ENCODE results near the gene FREY1.

The FREY1 gene

DNA sequence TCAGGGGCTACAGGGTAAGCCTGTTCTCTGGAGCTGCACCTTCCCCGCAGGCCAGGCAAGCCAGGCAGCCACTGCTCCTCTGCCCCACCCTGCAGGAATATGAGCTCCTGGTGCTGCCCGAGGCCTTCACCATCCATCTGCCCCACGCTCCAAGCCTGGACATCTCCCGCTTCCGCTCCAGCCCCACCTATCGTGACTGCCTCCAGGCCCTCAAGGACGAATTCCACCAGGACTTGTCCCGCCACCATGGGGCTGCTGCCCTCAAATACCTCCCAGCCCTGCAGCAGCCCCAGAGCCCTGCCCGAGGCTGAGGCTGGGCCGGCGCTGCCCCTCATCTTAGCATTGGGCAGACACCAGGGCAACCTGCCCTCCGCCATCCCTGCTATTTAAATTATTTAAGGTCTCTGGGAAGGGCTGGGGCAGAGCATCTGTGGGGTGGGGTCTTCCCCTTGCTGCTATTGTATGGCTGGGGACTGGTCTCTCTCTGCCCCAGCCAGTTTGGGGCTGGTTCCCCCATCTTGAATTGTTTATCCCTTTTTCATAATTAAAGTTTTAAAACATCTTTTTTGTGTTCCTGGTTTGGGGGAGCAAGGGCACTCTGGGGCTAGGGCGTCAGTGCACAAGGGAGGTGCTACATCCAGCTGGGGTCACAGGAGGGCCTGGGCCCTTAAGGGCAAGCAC is 21.6 kb upstream of the FREY1 start:
- DNase-seq (ENCODE audit: low read depth): no peak

DNA sequence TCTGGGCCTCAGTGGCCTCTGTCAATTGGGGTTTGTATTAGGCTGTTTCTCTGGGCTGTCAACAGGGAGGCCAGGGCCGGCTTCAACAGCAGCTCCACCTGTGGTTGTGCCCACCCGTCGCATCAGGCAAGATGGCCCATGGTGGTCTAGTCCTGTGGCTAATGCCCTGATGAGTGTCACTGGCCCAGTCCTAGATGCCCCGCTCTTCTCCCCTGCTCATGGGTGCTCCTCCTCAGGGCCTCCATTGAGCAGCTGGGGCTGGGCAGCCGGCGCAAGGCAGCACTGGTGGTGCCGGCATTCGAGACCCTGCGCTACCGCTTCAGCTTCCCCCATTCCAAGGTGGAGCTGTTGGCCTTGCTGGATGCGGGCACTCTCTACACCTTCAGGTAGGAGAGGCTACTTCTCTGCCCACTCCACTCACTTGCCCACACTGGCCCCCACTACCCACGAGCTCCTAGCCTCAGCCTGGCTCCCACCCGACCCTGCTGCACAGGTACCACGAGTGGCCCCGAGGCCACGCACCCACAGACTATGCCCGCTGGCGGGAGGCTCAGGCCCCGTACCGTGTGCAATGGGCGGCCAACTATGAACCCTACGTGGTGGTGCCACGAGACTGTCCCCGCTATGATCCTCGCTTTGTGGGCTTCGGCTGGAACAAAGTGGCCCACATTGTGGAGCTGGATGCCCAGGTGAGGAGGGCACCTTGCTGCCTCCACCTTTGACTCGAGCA is 20.8 kb upstream of the FREY1 start:
- DNase-seq (ENCODE audit: low read depth): no peak

DNA sequence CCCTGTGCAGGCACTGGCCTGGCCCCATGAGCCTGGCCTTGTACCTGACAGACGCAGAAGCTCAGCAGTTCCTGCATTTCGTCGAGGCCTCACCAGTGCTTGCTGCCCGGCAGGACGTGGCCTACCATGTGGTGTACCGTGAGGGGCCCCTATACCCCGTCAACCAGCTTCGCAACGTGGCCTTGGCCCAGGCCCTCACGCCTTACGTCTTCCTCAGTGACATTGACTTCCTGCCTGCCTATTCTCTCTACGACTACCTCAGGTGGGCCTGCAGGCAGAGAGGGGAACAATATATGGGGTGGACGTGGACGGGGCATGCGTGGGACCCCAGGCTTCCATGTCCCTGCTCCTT is 20.2 kb upstream of the FREY1 start:
- no peak for DNase-seq (ENCODE audit: low read depth)

DNA sequence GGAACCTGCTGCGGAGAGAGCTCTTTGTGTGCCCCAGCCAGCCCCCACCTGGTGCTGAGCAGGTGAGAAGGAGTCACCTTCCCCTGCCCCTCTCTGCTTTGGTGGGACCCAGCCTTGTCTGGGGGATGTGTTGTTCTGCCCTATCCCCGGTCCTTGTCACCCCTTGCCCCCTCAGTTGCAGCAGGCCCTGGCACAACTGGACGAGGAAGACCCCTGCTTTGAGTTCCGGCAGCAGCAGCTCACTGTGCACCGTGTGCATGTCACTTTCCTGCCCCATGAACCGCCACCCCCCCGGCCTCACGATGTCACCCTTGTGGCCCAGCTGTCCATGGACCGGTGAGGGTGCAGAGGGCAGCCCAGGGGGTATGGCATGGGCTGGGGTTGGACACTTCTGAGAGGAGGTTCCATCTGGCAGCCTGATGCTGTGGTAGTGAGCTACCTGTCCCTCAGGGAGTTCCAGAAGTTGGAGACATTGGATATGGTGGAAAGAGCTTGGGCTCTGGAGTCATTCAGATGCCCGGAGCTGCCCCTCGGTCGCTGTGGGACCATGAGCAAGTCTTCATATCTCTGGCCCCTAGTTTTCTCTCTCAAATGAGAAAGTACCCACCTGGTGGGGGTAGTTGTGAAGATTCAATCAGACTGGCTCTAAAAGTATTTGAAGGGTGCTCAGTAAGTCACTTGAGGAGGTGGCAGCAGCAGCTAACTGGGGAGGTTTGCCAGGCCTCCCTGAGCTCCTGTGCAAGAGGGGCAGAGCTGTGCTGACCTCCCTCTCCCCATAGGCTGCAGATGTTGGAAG is 19.7 kb upstream of the FREY1 start:
- no peak for DNase-seq (ENCODE audit: low read depth)

DNA sequence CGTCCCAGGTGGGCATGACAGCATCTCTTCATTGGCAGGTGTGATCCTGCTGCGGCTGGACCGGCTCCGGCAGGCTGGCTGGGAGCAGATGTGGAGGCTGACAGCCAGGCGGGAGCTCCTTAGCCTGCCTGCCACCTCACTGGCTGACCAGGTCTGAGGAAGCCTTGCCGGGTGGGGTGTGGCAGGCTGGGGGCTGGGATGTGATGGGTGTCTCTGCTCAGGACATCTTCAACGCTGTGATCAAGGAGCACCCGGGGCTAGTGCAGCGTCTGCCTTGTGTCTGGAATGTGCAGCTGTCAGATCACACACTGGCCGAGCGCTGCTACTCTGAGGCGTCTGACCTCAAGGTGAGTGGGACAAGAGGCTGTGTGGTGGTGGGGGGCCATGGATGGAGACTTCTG is 18.9 kb upstream of the FREY1 start:
- no peak for DNase-seq (ENCODE audit: low read depth)

DNA sequence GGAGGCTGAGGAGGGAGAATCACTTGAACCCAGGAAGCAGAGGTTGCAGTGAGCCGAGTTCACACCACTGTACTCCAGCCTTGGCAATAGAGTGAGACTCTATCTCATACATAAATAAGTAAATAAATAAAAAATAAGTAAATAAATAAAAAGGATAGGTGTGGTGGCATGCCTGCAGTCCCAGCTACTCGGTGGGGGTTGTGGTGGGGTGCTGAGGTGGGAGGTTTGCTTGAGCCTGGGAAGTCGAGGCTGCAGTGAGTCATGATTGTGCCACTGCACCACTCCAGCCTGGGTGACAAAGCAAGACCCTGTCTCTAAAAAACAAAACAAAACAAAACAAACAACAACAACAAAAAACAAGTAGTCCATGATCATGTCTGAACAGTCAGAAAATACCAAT is 18.5 kb upstream of the FREY1 start:
- no peak for DNase-seq (ENCODE audit: low read depth)

DNA sequence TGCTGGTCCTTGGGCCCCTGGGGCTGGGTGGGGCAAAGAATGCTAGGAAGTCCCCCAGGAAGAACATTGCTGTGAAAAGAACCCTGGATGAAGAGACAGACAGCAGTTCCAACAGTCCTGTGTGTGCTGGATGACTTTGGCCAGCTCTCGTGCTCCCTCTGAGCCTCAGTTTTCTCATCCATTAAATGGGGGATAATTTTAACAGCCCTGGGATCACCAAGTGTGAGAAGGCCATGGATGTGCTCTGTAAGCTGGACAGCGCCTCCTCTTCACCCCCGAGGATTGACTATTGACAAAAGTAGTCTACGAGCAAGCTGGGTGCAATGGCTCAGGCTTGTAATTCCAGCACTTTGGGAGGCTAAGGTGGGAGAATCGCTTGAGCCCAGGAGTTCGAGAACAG is 17.9 kb upstream of the FREY1 start:
- no peak for DNase-seq (ENCODE audit: low read depth)

DNA sequence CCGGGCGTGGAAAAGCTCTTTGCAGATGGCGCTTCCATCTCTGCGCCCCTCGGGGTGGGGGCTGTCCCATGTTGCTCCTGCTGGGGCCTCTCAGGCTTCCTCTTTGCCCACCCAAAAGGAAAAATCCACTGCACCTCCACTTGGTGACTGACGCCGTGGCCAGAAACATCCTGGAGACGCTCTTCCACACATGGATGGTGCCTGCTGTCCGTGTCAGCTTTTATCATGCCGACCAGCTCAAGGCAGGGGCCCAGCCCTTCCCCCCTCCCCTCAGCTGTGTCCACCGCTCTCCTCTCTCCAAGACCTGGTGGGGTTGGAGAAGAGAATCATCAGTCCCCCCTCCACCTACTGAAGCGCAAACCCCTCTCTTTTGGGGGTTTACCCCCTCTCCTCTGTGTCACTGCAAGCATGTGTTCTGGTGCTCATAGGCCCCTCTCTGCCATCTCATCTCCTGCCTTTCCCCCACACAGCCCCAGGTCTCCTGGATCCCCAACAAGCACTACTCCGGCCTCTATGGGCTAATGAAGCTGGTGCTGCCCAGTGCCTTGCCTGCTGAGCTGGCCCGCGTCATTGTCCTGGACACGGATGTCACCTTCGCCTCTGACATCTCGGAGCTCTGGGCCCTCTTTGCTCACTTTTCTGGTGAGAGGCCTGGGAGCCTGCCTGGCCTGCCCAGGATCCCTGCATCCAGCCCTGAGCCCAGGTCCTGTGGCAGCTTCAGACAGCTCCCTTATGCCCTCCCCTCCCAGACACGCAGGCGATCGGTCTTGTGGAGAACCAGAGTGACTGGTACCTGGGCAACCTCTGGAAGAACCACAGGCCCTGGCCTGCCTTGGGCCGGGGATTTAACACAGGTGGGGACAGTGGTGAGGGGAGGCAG is 17.2 kb upstream of the FREY1 start:
- DNase-seq (ENCODE audit: low read depth): no peak

DNA sequence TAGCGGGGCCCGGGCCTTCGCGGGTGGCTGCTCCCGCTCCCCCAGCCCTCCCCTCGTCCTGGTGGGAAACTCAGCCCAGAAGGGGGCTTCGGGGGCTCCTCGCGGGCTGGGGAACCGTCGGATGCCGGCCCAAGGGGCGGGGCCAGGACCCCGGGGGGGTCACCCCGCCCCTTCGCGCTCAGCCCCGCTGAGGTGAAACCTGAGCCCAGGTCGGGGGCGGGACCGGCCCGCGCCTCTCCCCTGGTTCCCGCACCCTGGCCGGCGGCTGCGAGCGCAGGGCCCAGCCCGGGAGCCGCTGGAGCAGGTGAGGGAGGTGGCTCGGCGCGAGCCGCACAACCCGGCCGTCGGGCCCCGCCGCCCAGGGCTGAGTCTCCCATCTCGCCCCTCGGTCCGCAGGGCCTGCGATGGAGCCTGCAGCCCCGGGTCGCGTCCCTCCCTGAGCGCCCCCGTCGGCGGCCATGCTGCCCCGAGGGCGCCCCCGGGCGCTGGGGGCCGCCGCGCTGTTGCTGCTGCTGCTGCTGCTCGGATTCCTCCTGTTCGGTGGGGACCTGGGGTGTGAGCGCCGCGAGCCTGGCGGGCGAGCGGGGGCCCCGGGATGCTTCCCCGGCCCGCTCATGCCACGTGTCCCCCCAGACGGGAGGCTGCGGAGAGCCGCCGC is 15.5 kb upstream of the FREY1 start, which contains the start of gene LARGE2:
LARGE2 (plus strand) TSS at position 232 of the 658 bp plus-strand sequence; CDS start at position 459, 227 bp downstream.
- DNase-seq (ENCODE audit: low read depth): no peak

DNA sequence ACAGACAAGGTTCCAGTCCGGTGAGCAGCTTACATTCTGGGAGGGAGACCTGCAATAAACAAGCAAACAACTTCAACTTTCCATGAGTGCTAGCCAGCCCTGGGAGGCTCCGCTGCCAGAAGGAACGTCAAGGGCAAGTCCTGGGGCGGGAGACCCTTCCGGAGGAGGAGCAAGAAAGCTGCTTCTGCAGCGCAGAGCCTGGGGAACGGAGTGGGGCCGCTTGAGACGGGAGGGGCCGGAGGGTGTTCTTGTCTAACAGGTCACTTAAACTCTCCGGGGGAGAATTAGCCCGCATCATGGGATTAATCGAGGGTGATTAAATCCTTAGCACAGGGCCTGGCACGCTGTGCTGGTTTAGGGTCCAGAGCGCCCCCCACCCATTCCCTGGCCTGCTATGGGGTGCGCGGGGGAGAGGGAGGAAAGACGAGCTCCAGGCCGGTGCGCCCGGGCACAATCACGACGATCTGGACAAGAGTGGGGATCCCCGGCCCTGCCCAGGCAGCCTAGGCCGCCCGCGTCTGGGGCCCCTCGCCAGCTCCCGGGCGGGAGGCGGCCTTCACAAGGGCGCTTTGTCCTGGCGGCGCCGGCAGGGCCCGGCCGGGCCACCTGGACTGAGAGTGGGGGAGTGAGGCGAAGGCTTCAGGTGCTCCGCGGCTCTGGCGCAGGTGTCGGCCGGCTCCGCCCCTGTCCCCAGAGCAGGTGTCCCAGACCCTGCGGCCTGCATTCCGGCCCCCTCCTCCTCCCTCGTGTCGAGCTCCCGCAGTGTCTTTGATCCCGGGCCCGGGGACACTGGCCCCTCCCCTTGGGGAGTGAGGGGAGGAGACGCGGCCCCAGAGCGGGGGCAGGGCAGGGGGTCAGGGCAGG is 14.7 kb upstream of the FREY1 start:
- DNase-seq (ENCODE audit: low read depth): no peak

DNA sequence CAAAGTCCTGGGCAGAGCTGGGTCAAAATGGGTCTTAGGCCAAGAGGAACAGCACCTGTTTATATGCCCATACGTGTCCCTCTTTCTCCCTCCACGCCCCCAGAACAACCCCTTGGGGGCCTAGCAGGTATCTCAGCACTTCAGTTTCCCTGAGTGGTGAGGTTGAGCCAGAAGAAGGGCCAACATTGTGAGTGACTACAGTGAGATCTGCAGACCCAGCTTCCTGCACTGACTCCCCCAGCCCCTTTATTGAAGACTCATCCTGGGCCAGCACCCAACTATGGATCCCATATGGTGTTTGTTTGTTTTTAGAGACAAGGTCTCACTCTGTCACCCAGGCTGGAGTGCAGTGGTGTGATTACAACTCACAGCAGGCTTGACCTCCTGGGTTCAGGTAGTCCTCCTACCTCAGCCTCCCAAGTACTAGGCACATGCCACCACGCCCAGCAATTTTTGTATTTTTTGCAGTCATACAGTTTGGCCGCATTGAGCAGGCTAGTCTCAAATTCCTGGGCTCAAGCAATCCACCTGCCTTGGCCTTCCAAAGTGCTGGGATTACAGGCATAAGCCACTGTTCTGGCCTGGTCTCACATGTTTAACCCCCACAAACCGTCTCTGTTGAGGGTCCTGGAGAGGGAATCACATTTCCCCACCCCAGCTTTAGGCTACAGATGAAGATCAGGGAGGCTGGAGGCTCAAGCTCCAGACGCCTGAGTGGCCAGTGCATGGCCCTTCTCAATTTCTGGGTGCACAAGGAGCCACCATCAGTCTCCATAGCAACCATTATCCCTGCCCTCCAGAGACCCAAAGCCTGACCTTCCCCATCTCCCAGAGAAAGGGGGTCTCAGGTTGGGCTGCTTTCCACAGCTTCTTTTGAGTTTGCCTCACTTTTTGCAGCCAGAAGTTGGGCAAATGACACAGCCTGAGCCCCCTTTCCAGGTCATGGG is 13.7 kb upstream of the FREY1 start:
- DNase-seq (ENCODE audit: low read depth): no peak

DNA sequence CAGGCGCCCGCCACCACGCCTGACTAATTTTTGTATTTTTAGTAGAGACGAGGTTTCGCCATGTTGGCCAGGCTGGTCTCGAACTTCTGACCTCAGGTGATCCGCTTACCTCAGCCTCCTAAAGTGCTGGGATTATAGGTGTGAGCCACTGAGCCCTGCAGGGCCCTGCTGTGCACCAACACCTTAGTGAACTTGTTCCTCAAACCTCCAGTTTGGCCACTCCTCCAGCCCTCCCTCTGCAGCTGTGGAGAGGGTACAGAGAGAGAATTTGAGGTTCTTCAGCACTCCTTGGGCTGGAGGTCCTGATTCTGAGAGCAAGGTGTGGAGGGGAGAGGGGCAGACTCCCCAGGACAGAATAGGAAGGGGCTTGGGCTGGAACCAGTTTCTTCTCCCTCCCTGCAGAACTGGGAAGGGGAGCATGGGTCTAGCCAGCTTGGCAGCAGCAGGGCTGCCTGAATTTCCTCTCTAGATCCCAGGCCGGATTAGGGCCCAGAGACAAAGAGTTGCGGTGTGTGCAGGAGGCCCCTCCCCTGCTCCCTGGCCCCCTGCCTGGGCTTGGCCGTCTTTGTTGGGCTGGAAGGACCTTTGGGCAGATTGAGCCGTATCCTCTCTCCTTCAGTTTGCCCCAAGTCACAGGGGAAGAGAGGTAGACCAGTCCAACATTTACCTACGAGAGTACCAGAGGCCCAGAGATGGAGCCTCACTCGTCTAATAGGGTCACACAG is 12.9 kb upstream of the FREY1 start:
- DNase-seq (ENCODE audit: low read depth): no peak

DNA sequence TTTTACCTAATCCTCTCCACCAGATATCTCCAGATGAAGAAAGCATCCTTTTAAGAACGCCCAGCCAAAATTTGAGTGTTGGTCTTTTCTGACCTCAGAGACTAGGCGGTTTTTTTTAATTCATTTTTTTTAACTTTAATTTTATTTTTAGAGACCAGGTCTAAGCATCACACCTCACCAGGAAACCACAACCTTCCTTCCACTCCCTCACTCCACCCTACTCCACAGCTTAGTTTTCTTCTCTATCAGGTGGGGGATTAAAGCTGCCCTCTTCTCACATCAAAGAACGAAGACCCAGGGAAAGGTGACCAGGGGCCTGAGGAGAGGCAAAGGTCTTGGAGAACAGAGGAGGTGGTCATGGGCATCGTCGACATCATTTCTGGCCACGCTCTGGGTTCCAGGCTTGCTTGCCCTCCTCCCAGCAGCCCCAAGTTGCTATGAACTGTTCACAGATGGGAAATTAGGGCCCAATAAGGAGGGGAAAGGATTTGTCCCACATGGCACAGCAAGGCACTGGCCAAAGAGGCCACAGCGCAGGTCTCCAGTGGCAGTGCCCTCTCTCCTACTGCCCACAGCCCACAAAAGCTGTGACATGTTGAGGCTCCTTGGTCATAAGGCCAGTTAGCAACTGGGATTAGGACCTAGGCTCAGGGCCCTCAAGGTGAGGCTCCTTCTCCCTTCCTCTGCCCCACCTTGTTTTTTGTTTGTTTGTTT is 12.0 kb upstream of the FREY1 start:
- no peak for DNase-seq (ENCODE audit: low read depth)

DNA sequence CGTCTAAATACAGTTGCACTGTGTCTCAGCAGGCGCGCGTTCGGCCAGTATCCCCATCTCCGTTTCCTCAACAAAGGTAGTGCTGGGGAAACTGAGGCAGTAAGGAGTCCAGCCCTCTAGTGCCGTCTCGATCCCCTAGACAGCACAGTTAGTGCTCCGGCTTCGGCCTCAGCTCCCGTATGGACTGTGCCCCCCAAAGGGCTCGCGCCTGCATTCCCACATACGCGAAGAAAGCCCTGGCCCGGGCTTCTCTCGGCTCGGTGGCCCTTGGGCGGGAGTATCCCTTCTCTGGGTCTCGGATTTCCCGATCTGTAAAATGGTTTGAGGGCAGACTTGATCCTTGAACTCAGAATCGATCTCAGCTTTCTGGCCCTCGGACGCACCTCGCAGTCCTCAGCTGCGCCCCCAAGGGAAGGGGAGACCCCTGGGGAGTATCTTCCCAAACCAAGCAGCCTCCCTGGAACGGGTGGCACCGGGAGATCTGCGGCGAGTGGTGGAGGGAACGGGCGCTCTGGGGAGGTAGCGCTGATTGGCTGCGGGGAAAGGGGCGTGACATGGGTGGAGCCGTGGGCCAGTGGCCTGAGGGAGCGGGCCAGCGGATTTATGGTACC is 11.4 kb upstream of the FREY1 start:
- peak; percentile 37 for DNase-seq (ENCODE audit: low read depth)

DNA sequence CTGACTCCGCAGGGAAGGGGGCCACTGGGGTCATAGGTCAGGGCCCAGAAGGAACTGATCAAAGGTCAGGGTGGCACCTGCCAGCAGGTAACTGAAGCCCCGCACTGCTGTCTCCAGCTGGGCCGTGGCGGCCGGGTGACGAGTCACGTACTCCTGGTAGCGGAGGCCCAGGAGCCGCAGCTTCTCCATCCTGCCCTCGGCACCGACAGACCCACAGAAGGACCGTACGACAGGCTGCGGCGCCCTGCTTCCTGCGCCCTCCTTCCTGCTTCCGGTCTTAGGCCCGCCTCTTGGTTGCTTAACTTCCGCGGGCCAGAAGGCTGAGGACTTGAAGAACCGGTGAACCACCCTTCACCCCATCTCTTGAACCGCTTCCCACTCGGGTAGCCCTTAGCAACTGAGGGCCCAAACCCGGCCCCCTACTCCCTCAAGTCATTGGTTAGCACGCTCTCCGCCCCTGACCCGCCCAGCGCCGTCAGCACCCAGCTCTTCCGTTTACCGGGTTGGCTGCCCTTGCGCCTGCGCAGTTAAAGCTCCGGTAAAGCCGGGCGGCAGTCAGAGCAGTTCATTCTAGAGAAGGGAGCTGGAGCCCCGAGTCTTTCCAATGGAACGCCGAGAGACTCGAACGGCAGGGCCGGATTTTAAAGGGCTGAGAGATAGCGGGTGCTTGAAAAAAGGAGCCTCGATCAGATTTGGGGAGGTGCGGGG is 10.7 kb upstream of the FREY1 start, which contains the start of gene PEX16:
PEX16 (minus strand) TSS at position 255 of the 708 bp plus-strand sequence; CDS start at position 189, 66 bp downstream.
- peak; percentile 90 for DNase-seq (ENCODE audit: low read depth)

DNA sequence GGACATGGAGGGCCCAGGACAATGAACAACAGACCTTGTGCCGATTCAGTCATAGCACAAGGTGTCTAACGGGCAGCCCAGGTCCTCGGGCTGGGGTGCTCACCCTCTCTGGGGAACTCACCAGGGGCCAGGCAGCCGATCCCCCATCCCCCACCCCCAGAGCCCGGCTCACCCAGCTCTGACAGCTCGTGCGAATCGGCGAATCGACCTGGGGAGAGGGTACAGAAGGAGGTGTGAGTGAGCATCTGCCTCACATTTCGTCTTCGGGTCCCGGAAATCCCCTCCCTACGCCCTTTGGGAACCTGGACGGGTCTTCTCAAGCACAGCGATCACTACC is 10.2 kb upstream of the FREY1 start:
- DNase-seq (ENCODE audit: low read depth): no peak

DNA sequence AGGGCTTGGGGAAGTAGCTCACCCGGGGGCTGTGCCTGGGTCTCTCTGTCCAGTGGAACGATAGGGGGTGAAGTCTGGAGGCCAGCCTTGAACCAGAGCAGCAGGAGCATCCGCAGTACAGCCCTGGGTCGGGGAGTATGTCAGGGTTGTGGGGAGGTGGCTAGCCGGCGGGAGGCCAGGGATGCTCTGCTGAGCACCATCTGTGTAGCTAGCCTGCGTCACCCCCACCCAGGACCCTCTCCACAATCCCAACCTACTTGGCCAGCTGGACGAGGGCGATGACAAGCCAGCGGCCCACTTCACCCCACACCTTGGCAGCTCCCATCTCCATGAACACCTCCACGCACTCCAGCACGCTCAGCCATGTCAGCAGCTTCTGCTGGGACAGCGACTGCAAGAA is 8.4 kb upstream of the FREY1 start:
- DNase-seq (ENCODE audit: low read depth): no peak
